A375 (cell line): ENCODE measurements around the gene GNAT3. TPM values are rescaled to one million over a fixed set of nuclear protein-coding genes. Genes with fewer than 3 reads are reported as not detected.

Experiments
- total RNA-seq: library from RNA; depleted of rRNA; stranded (reverse); fragments of >200 nt; shearing (Covaris generic); gene quantifications from 2 replicates; pipeline ENCODE4 v1.2.3, GENCODE V29; 2014; rRNA removed

Gene GNAT3
- not detected in 2 replicates for total RNA-seq

DNA sequence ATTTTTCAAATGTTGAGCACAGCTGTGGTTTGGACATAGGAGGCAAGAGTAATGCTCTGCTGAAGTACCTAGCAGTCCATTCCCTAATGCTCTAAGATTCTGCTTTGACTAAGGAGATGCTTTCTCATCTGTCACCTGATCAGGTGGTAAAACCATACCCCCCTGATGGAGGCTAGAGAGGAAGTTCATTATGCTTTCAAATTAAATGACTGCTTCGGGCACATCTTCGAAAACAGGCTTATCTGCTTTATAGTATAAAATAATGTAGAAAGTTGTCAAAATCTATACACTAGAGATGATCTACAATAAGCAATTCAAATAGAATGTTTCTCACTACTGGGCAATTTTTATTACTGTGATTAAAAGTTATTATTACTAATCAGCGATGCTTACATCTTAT, at the start of gene GNAT3:
GNAT3 (minus strand) TSS at position 101 of the 400 bp plus-strand sequence. CDS start 138 bp downstream, outside the sequence.

Other genes with a start within 250 kb of the GNAT3 start
- gene CD36, start 126.6 kb upstream of the GNAT3 start, total RNA-seq: not detected in 2 replicates